Immature natural killer cell (primary cell): ENCODE results near the gene BLMH. TPM values are rescaled to one million over a fixed set of nuclear protein-coding genes. Genes with fewer than 3 reads are reported as not detected.
"Not testable (repeated sequence)": the region's sequence is repeated elsewhere in the genome, so short reads cannot be mapped to it uniquely, and the experiment has no call there.

Experiments used
- DNase-seq, 3 donors: peaks; one replicate each; pipeline ENCODE4 v3.0.0; 2022; ENCODE audit warnings: mixed read lengths in 1 of 3
- H3K27ac Mint-ChIP-seq, 6 donors: one replicate each; pipeline ENCODE4 v1.8.0; 2020; ENCODE audit warnings: mixed read lengths in 6 of 6, mild to moderate bottlenecking in 5 of 6, inconsistent platforms in 4 of 6, moderate library complexity in 3 of 6
- H3K27me3 Mint-ChIP-seq, 3 donors: one replicate each; pipeline ENCODE4 v1.8.0; 2020 to 2021; ENCODE audit warnings: low read depth in 3 of 3, mild to moderate bottlenecking in 3 of 3, mixed read lengths in 3 of 3, moderate library complexity in 3 of 3, inconsistent platforms in 1 of 3
- H3K36me3 Mint-ChIP-seq, 3 donors: one replicate each; pipeline ENCODE4 v1.8.0; 2020; ENCODE audit warnings: mixed read lengths in 3 of 3, inconsistent platforms in 2 of 3, mild to moderate bottlenecking in 2 of 3
- H3K4me1 Mint-ChIP-seq, 2 donors: one replicate each; pipeline ENCODE4 v1.8.0; 2020; ENCODE audit warnings: inconsistent platforms in 2 of 2, mild to moderate bottlenecking in 2 of 2, mixed read lengths in 2 of 2, moderate library complexity in 1 of 2
- H3K4me3 Mint-ChIP-seq, 5 donors: one replicate each; pipeline ENCODE4 v1.8.0; 2020; ENCODE audit warnings: mild to moderate bottlenecking in 5 of 5, mixed read lengths in 5 of 5, inconsistent platforms in 3 of 5, moderate library complexity in 3 of 5
- H3K9me3 Mint-ChIP-seq, 6 donors: one replicate each; pipeline ENCODE4 v1.8.0; 2020; ENCODE audit warnings: mild to moderate bottlenecking in 6 of 6, mixed read lengths in 6 of 6, inconsistent platforms in 4 of 6, moderate library complexity in 3 of 6
- polyA plus RNA-seq, 3 donors: library from polyadenylated mRNA; unstranded; fragments of 300-500 nt; fragmentation: Illumina TruSeq; gene quantifications; one replicate each; pipeline ENCODE4 v1.2.3, GENCODE V29; 2021

BLMH gene
- polyA plus RNA-seq, 3 donors from 2014 or later: 17.2 to 31.3 (median 27.5) TPM

GRCh38 chr17:30237296-30238002 lies 54.3 kb downstream of the BLMH start:
- Mint-ChIP-seq H3K27ac (no peak overlapping the region), H3K4me3 (peak overlapping the region in 1 of 5 donors; percentile 70), H3K27me3 (peaks cover 14 to 27% (median 23%) of the 10 kb centered on the region in 3 donors)

GRCh38 chr17:30236766-30237165 lies 55.0 kb downstream of the BLMH start:
- H3K4me3 Mint-ChIP-seq: peak overlapping the region in 4 of 5 donors; percentile 35 to 79 (median 45)
- H3K36me3 Mint-ChIP-seq: no peaks in the 10 kb centered on the region
- H3K27ac Mint-ChIP-seq: no peak overlapping the region
- no peak for DNase-seq
- H3K27me3 Mint-ChIP-seq: peaks cover 14 to 31% (median 23%) of the 10 kb centered on the region in 3 donors
- no peaks in the 10 kb centered on the region for H3K9me3 Mint-ChIP-seq
- peaks cover 27 to 38% of the 10 kb centered on the region in 2 donors for H3K4me1 Mint-ChIP-seq

More at GRCh38 chr17:30237296-30238002, 54.3 kb downstream of the BLMH start:
- H3K9me3 Mint-ChIP-seq: no peaks in the 10 kb centered on the region
- H3K36me3 Mint-ChIP-seq: no peaks in the 10 kb centered on the region
- H3K4me1 Mint-ChIP-seq: peaks cover 27 to 38% of the 10 kb centered on the region in 2 donors
- no peak for DNase-seq

- H3K27ac Mint-ChIP-seq: no peak overlapping the region
Measured at GRCh38 chr17:30236297-30236624, 55.5 kb downstream of the BLMH start.

GRCh38 chr17:30235386-30236296 lies 56.1 kb downstream of the BLMH start, which contains the start of gene SLC6A4:
Gene SLC6A4 (minus strand): TSS chr17:30235697. CDS start chr17:30221958, 13,739 bp downstream.
- peaks cover 27 to 38% of the 10 kb centered on the region in 2 donors for H3K4me1 Mint-ChIP-seq
- H3K36me3 Mint-ChIP-seq: no peaks in the 10 kb centered on the region
- no peak within 1 kb of the TSS for H3K27ac Mint-ChIP-seq
- H3K4me3 Mint-ChIP-seq: peak within 1 kb of the TSS; percentile 58 to 79 (median 63)
- no peak for DNase-seq
- H3K27me3 Mint-ChIP-seq: peaks cover 12 to 29% (median 23%) of the 10 kb centered on the region in 3 donors
- no peaks in the 10 kb centered on the region for H3K9me3 Mint-ChIP-seq

More at GRCh38 chr17:30236297-30236624, 55.5 kb downstream of the BLMH start:
- Mint-ChIP-seq H3K4me1 (peaks cover 27 to 38% of the 10 kb centered on the region in 2 donors), H3K4me3 (peak overlapping the region; percentile 58 to 79 (median 63)), H3K36me3 (no peaks in the 10 kb centered on the region), H3K27me3 (peaks cover 12 to 31% (median 23%) of the 10 kb centered on the region in 3 donors), H3K9me3 (no peaks in the 10 kb centered on the region)
- DNase-seq: no peak

- no peak for DNase-seq
- Mint-ChIP-seq H3K4me3 (peak overlapping the region in 3 of 5 donors; percentile 24 to 67 (median 62)), H3K9me3 (no peaks in the 10 kb centered on the region), H3K27ac (no peak overlapping the region), H3K36me3 (no peaks in the 10 kb centered on the region), H3K4me1 (peaks cover 27 to 38% of the 10 kb centered on the region in 2 donors), H3K27me3 (peaks cover 14 to 29% (median 23%) of the 10 kb centered on the region in 3 donors)
Measured at GRCh38 chr17:30234964-30235363, 56.8 kb downstream of the BLMH start.

- peaks cover 12 to 29% (median 23%) of the 10 kb centered on the region in 3 donors for H3K27me3 Mint-ChIP-seq
- no peak for DNase-seq
Measured at GRCh38 chr17:30234296-30234695, 57.4 kb downstream of the BLMH start.

GRCh38 chr17:30232824-30233427 lies 58.8 kb downstream of the BLMH start:
- no peak overlapping the region for H3K4me3 Mint-ChIP-seq
- no peaks in the 10 kb centered on the region for H3K9me3 Mint-ChIP-seq
- peaks cover 17 to 23% of the 10 kb centered on the region in 2 donors for H3K4me1 Mint-ChIP-seq
- H3K36me3 Mint-ChIP-seq: no peaks in the 10 kb centered on the region
- no peak for DNase-seq
- no peak overlapping the region for H3K27ac Mint-ChIP-seq
- H3K27me3 Mint-ChIP-seq: peaks cover 12 to 28% (median 23%) of the 10 kb centered on the region in 3 donors

More at GRCh38 chr17:30234296-30234695, 57.4 kb downstream of the BLMH start:
- H3K9me3 Mint-ChIP-seq: no peaks in the 10 kb centered on the region
- H3K4me1 Mint-ChIP-seq: peaks cover 27 to 36% of the 10 kb centered on the region in 2 donors
- no peaks in the 10 kb centered on the region for H3K36me3 Mint-ChIP-seq
- no peak overlapping the region for H3K27ac Mint-ChIP-seq
- H3K4me3 Mint-ChIP-seq: no peak overlapping the region

GRCh38 chr17:30232015-30232823 lies 59.5 kb downstream of the BLMH start:
- Mint-ChIP-seq H3K27me3 (peaks cover 12 to 22% (median 21%) of the 10 kb centered on the region in 3 donors), H3K36me3 (no peaks in the 10 kb centered on the region), H3K27ac (peak overlapping the region in 1 of 6 donors; percentile 16), H3K4me1 (peaks cover 14 to 17% of the 10 kb centered on the region in 2 donors), H3K4me3 (no peak overlapping the region), H3K9me3 (no peaks in the 10 kb centered on the region)
- no peak for DNase-seq

GRCh38 chr17:30230596-30231125 lies 61.1 kb downstream of the BLMH start:
- H3K9me3 Mint-ChIP-seq: no peaks in the 10 kb centered on the region
- H3K27ac Mint-ChIP-seq: no peak overlapping the region
- peaks cover 6 to 20% (median 18%) of the 10 kb centered on the region in 3 donors for H3K27me3 Mint-ChIP-seq
- DNase-seq: no peak
- H3K4me1 Mint-ChIP-seq: peaks cover 5 to 6% of the 10 kb centered on the region in 2 donors
- no peaks in the 10 kb centered on the region for H3K36me3 Mint-ChIP-seq
- H3K4me3 Mint-ChIP-seq: no peak overlapping the region

- not testable (repeated sequence) for H3K36me3 Mint-ChIP-seq, DNase-seq, H3K4me1 Mint-ChIP-seq, H3K4me3 Mint-ChIP-seq, H3K27ac Mint-ChIP-seq, H3K9me3 Mint-ChIP-seq
- H3K27me3 Mint-ChIP-seq: peaks cover 4 to 20% (median 18%) of the 10 kb centered on the region in 3 donors
Measured at GRCh38 chr17:30230009-30230408, 61.7 kb downstream of the BLMH start.

- H3K36me3 Mint-ChIP-seq: no peaks in the 10 kb centered on the region
- peak overlapping the region in 1 of 6 donors; percentile 5 for H3K27ac Mint-ChIP-seq
- peaks cover 2 to 19% (median 12%) of the 10 kb centered on the region in 3 donors for H3K27me3 Mint-ChIP-seq
- no peak overlapping the region for H3K4me3 Mint-ChIP-seq
- no peaks in the 10 kb centered on the region for H3K9me3 Mint-ChIP-seq
- no peak for DNase-seq
- H3K4me1 Mint-ChIP-seq: no peaks in the 10 kb centered on the region
Measured at GRCh38 chr17:30229012-30229411, 62.7 kb downstream of the BLMH start.

GRCh38 chr17:30228011-30228410 lies 63.7 kb downstream of the BLMH start:
- Mint-ChIP-seq H3K4me3 (no peak overlapping the region), H3K36me3 (no peaks in the 10 kb centered on the region), H3K27ac (peak overlapping the region in 1 of 6 donors; percentile 36), H3K9me3 (no peaks in the 10 kb centered on the region), H3K4me1 (no peaks in the 10 kb centered on the region), H3K27me3 (peaks cover 2 to 13% (median 7%) of the 10 kb centered on the region in 3 donors)
- DNase-seq: no peak
